AG09309 (cell line): ENCODE measurements around the gene COX4I1.
"Not testable (repeated sequence)": the region's sequence is repeated elsewhere in the genome, so short reads cannot be mapped to it uniquely, and the experiment has no call there.

ENCODE experiments used
- DNase-seq: peaks from one replicate; pipeline ENCODE4 v3.0.0-alpha.2; 2010; ENCODE audit warnings: low read depth
- H3K4me3 ChIP-seq: 2 replicates; pipeline ENCODE4 v1.5.1; 2011; ENCODE audit warnings: mild to moderate bottlenecking, low read depth, low read length, moderate library complexity; ENCODE audit not compliant: control insufficient read depth
- CTCF ChIP-seq: IDR thresholded peaks from 2 replicates; pipeline ENCODE4 v1.5.1; 2011; ENCODE audit warnings: mild to moderate bottlenecking, low read depth, low read length, inconsistent platforms; ENCODE audit not compliant: insufficient read depth, control insufficient read depth; ENCODE audit errors: missing control alignments

COX4I1 gene

GRCh38 chr16:85812031-85812807 lies 12.7 kb downstream of the COX4I1 start:
- TF ChIP-seq CTCF, result no peak
- no peak for DNase-seq
- no peak overlapping the region for H3K4me3 ChIP-seq

- no peak for TF ChIP-seq CTCF
- DNase-seq, result no peak
- no peak overlapping the region for H3K4me3 ChIP-seq
Observed at GRCh38 chr16:85812811-85813700, 13.6 kb downstream of the COX4I1 start.

- H3K4me3 ChIP-seq, result no peak overlapping the region
- DNase-seq, result no peak
- TF ChIP-seq CTCF, result no peak
Observed at GRCh38 chr16:85816159-85816558, 16.7 kb downstream of the COX4I1 start.

GRCh38 chr16:85817195-85817594 lies 17.7 kb downstream of the COX4I1 start:
- DNase-seq, H3K4me3 ChIP-seq: not testable (repeated sequence)

- no peak overlapping the region for H3K4me3 ChIP-seq
- peak; percentile 73 for TF ChIP-seq CTCF
- peak; percentile 27 for DNase-seq
Observed at GRCh38 chr16:85819245-85819644, 19.8 kb downstream of the COX4I1 start.

- no peak for DNase-seq
- no peak overlapping the region for H3K4me3 ChIP-seq
- TF ChIP-seq CTCF, result no peak
Observed at GRCh38 chr16:85819771-85820170, 20.3 kb downstream of the COX4I1 start.

GRCh38 chr16:85820604-85821372 lies 21.3 kb downstream of the COX4I1 start:
- no peak for TF ChIP-seq CTCF
- H3K4me3 ChIP-seq, result no peak overlapping the region
- no peak for DNase-seq
